ENCODE measurements around the gene MXRA8.

The MXRA8 gene

DNA sequence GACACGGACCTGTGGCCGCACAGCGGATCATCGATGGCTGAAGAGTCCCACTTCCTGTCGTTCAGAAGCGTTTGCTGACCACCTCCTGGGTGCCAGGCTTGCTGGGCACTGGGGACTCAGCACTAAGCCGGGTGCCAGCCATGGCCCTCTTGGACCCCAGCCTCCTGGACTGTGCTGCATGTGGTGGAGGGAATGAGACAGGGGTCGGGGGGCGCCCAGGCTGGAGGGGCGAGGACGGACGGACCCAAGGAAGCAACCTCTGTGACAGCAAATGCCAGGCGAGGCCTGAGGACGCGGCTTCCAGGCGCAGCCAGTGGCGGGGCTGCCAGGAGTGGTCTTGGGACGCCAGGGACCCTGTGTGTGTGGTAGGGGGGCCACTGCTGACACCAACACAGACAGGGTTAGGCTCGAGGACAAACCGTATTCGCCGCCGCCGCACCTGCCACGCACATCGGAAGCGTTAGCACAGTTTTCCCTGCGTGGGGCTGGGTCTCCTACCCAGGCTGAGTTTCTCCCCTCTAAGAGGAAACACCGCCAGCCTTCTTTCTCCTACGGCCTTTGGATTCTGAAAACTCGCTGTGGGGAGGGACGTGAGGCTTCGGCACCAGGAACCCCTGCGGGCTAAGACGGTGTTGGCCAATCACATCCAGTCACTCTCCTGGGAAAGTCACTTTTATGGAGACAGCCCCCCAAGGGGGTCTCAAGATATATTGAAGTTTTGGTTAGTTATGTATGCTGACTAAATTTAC is 3.1 kb upstream of the MXRA8 start:
- Histone ChIP-seq H3K4me1 (ENCODE audit: insufficient read depth, low read length) (peaks cover 36% of the 10 kb centered on the region), H3K9ac (ENCODE audit: low read length) (no peak overlapping the region), H3K4me3 (ENCODE audit: low read depth in 1 of 2, low read length in 2 of 2) (no peak overlapping the region), H3K9me3 (ENCODE audit: low read length) (no peaks in the 10 kb centered on the region), H3K36me3 (ENCODE audit: insufficient read depth, low read length) (no peaks in the 10 kb centered on the region), H3K27me3 (ENCODE audit: control insufficient read depth in 1 of 2, insufficient read depth in 2 of 2, low read length in 2 of 2) (peaks cover 0 to 4% of the 10 kb centered on the region in 2 donors), H3K27ac (ENCODE audit: low read depth, low read length) (peak overlapping the region; percentile 43)

- H3K4me3 ChIP-seq (ENCODE audit: low read depth in 1 of 2, low read length in 2 of 2): no peak overlapping the region
- H3K4me1 ChIP-seq (ENCODE audit: insufficient read depth, low read length): peaks cover 36% of the 10 kb centered on the region
- H3K9ac ChIP-seq (ENCODE audit: low read length): no peak overlapping the region
- H3K36me3 ChIP-seq (ENCODE audit: insufficient read depth, low read length): no peaks in the 10 kb centered on the region
- no peaks in the 10 kb centered on the region for H3K9me3 ChIP-seq (ENCODE audit: low read length)
- peak overlapping the region; percentile 46 for H3K27ac ChIP-seq (ENCODE audit: low read depth, low read length)
- peaks cover 0 to 4% of the 10 kb centered on the region in 2 donors for H3K27me3 ChIP-seq (ENCODE audit: control insufficient read depth in 1 of 2, insufficient read depth in 2 of 2, low read length in 2 of 2)
Measured at GRCh38 chr1:1360506-1361169, 2.3 kb upstream of the MXRA8 start.

- peak overlapping the region; percentile 46 for H3K27ac ChIP-seq (ENCODE audit: low read depth, low read length)
- H3K9ac ChIP-seq (ENCODE audit: low read length): no peak overlapping the region
- peaks cover 36% of the 10 kb centered on the region for H3K4me1 ChIP-seq (ENCODE audit: insufficient read depth, low read length)
- H3K4me3 ChIP-seq (ENCODE audit: low read depth in 1 of 2, low read length in 2 of 2): no peak overlapping the region
- H3K9me3 ChIP-seq (ENCODE audit: low read length): no peaks in the 10 kb centered on the region
- no peaks in the 10 kb centered on the region for H3K36me3 ChIP-seq (ENCODE audit: insufficient read depth, low read length)
- peaks cover 0 to 4% of the 10 kb centered on the region in 2 donors for H3K27me3 ChIP-seq (ENCODE audit: control insufficient read depth in 1 of 2, insufficient read depth in 2 of 2, low read length in 2 of 2)
Measured at GRCh38 chr1:1359664-1360468, 1.5 kb upstream of the MXRA8 start.

- Histone ChIP-seq H3K4me1 (ENCODE audit: insufficient read depth, low read length) (peaks cover 36% of the 10 kb centered on the region), H3K9ac (ENCODE audit: low read length) (no peak overlapping the region), H3K9me3 (ENCODE audit: low read length) (no peaks in the 10 kb centered on the region), H3K4me3 (ENCODE audit: low read depth in 1 of 2, low read length in 2 of 2) (no peak overlapping the region), H3K27me3 (ENCODE audit: control insufficient read depth in 1 of 2, insufficient read depth in 2 of 2, low read length in 2 of 2) (peaks cover 0 to 4% of the 10 kb centered on the region in 2 donors), H3K36me3 (ENCODE audit: insufficient read depth, low read length) (no peaks in the 10 kb centered on the region), H3K27ac (ENCODE audit: low read depth, low read length) (peak overlapping the region; percentile 46)
Measured at GRCh38 chr1:1359308-1359663, 931 bp upstream of the MXRA8 start.

- peaks cover 7% of the 10 kb centered on the region for H3K36me3 ChIP-seq (ENCODE audit: insufficient read depth, low read length)
- H3K9ac ChIP-seq (ENCODE audit: low read length): peak overlapping the region; percentile 61
- H3K4me3 ChIP-seq (ENCODE audit: low read depth in 1 of 2, low read length in 2 of 2): peak overlapping the region; percentile 50 to 87
- peaks cover 0 to 8% of the 10 kb centered on the region in 2 donors for H3K27me3 ChIP-seq (ENCODE audit: control insufficient read depth in 1 of 2, insufficient read depth in 2 of 2, low read length in 2 of 2)
- no peaks in the 10 kb centered on the region for H3K9me3 ChIP-seq (ENCODE audit: low read length)
- H3K4me1 ChIP-seq (ENCODE audit: insufficient read depth, low read length): peaks cover 41% of the 10 kb centered on the region
- H3K27ac ChIP-seq (ENCODE audit: low read depth, low read length): peak overlapping the region; percentile 46
Measured at GRCh38 chr1:1357871-1358432, 403 bp downstream of the MXRA8 start.

- peak overlapping the region; percentile 50 to 87 for H3K4me3 ChIP-seq (ENCODE audit: low read depth in 1 of 2, low read length in 2 of 2)
- H3K36me3 ChIP-seq (ENCODE audit: insufficient read depth, low read length): peaks cover 18% of the 10 kb centered on the region
- peak overlapping the region; percentile 61 for H3K9ac ChIP-seq (ENCODE audit: low read length)
- H3K27me3 ChIP-seq (ENCODE audit: control insufficient read depth in 1 of 2, insufficient read depth in 2 of 2, low read length in 2 of 2): peaks cover 0 to 10% of the 10 kb centered on the region in 2 donors
- H3K4me1 ChIP-seq (ENCODE audit: insufficient read depth, low read length): peaks cover 48% of the 10 kb centered on the region
- H3K27ac ChIP-seq (ENCODE audit: low read depth, low read length): peak overlapping the region; percentile 46
- H3K9me3 ChIP-seq (ENCODE audit: low read length): no peaks in the 10 kb centered on the region
Measured at GRCh38 chr1:1356796-1357401, 1.5 kb downstream of the MXRA8 start.

DNA sequence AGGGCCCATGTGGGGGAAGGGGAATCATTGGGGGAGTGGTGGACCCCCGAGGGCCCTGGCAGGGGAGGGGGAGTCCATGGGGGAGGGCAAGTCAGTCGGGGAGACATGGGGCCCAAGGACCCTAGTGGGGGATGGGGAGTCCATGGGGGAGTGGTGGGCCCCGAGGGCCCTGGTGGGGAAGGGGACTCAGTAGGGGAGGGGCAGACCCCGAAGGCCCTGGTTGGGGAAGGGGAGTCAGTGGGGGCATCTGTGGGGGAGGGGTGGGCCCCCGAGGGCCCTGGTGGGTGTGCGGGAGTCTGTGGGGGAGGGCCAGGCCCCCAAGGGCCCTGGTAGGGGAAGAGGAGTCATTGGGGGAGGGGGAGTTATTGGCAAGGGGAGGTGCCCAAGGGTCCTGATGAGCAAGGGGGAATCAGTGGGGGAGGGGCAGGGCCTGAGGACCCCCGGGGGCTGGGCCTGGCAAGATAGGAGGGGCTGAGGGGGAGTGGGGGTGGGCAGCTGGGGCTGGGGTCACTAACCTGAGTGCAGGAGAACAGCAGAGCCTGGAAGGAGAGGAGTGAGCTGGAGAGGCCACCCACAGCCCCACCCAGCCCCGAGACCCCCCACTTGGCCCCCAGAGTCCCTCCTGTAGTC is 2.1 kb downstream of the MXRA8 start:
- Histone ChIP-seq H3K9me3 (ENCODE audit: low read length) (no peaks in the 10 kb centered on the region), H3K9ac (ENCODE audit: low read length) (no peak overlapping the region), H3K27ac (ENCODE audit: low read depth, low read length) (peak overlapping the region; percentile 46), H3K4me1 (ENCODE audit: insufficient read depth, low read length) (peaks cover 46% of the 10 kb centered on the region), H3K36me3 (ENCODE audit: insufficient read depth, low read length) (peaks cover 18% of the 10 kb centered on the region), H3K27me3 (ENCODE audit: control insufficient read depth in 1 of 2, insufficient read depth in 2 of 2, low read length in 2 of 2) (peaks cover 0 to 10% of the 10 kb centered on the region in 2 donors), H3K4me3 (ENCODE audit: low read depth in 1 of 2, low read length in 2 of 2) (peak overlapping the region; percentile 20 to 87)

GRCh38 chr1:1355416-1355815 is 2.9 kb downstream of the MXRA8 start:
- Histone ChIP-seq H3K36me3 (ENCODE audit: insufficient read depth, low read length) (peaks cover 18% of the 10 kb centered on the region), H3K9ac (ENCODE audit: low read length) (no peak overlapping the region), H3K27ac (ENCODE audit: low read depth, low read length) (no peak overlapping the region), H3K4me1 (ENCODE audit: insufficient read depth, low read length) (peaks cover 38% of the 10 kb centered on the region), H3K27me3 (ENCODE audit: control insufficient read depth in 1 of 2, insufficient read depth in 2 of 2, low read length in 2 of 2) (peaks cover 0 to 10% of the 10 kb centered on the region in 2 donors), H3K4me3 (ENCODE audit: low read depth in 1 of 2, low read length in 2 of 2) (peak overlapping the region in 1 of 2 donors; percentile 7), H3K9me3 (ENCODE audit: low read length) (no peaks in the 10 kb centered on the region)

DNA sequence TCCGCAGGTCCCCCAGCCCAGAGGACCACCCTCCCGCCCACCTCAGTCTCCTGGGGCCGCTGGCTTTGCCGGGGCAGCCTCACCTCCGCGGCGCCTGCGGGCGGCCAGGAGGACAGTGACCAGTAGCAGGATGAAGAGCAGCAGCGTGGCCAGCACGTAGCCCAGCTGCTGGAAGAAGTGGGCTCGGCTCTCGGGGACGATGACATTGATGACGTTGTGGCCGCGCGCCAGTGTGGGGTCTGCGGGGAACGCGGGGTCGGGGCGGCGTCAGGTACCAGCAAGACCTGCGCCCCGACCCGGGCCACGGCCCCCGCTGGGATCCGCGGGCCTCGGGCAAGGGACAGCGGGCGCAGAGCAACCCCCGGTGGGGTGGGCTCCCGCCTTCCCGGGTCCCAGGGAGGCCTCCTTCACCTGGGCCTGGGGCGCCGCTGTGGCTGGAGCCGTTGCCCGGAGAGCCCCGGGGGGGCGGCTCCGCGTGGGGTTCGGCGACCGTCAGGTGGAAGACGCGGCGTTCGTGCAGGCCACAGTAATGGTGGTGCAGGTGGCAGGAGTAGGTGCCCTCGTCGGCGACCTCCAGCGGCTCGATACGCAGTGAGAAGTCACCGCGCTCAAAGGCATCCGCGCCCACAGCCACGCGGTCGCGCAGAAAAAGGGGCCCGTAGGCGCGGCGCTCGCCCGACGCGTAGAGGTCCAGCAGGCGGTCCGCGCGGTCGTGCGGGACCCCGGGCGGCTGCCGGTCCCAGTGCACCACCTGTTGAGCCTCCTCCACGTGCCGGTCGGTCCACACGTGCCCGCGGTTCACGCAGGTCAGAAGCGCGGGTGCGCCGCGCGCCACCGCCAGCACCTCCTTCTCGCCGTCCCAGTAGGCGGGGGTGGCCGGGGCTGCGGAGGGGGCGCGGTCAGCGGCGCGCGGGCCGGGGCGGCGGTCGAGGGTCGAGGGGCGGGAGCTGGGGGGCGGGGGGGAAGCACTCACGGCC is 3.8 kb downstream of the MXRA8 start:
- H3K4me3 ChIP-seq (ENCODE audit: low read depth in 1 of 2, low read length in 2 of 2): peak overlapping the region in 1 of 2 donors; percentile 7
- peaks cover 0 to 10% of the 10 kb centered on the region in 2 donors for H3K27me3 ChIP-seq (ENCODE audit: control insufficient read depth in 1 of 2, insufficient read depth in 2 of 2, low read length in 2 of 2)
- H3K9ac ChIP-seq (ENCODE audit: low read length): no peak overlapping the region
- peaks cover 32% of the 10 kb centered on the region for H3K4me1 ChIP-seq (ENCODE audit: insufficient read depth, low read length)
- H3K9me3 ChIP-seq (ENCODE audit: low read length): no peaks in the 10 kb centered on the region
- no peak overlapping the region for H3K27ac ChIP-seq (ENCODE audit: low read depth, low read length)
- H3K36me3 ChIP-seq (ENCODE audit: insufficient read depth, low read length): peaks cover 18% of the 10 kb centered on the region
